NCI-H1930 (cell line): Measurements from ENCODE around the gene TUBA3C.

Source experiments
- DNase-seq, 2 experiments: peaks; one replicate each; lab custom pipeline; 2025; lab: John Stamatoyannopoulos, UW

The TUBA3C gene

DNA sequence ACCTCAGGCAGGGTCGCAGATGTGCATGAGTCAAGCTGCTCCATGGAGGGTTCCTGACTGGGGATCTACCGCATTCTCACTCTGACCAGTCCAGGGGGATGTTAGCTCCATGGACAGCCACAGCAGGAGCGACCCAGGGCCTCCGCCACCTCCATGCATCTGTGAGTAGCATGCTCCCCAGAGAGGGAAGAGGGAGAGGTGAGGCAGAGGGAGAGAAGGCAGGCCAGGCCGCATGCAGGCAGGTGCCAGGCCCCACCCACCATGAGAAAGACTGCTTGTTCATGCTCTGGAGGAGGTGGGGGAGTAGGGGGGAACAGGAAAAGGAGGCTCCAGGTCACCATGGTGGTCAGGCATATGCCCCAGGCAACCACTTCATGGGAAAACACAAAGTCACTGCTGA, 20.3 kb downstream of the TUBA3C start:
- DNase-seq: no peak

DNA sequence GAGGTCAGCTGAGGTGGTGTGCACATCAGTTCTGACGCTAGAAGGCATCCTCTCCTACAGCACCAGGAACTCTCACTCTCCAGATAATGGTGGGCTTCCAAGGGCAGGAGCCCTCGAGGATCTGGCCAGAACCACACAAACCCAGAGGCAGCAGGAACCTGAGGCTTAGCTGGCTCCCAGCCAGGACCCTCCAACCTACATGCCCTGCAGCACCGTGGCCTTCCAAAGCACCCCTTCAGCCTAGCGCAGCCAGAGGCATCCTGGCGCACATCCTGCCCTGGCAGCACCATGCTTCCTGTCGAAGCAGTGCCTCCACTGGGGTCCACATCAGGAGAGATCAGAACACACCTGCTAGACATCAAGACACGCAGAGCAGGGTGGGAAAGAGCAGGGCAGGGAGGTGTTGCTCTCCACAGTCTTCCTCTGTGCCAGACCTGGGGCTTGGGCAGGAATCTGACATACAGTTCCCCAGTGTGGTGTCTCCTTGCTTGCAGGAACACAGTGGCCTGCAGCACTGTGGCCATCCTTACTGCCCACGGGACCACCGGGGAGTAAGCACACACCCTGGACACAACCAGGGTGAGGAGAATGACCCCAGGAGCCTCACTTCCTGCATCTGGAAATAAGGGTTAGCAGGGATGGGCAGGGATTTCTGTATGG, 21.7 kb downstream of the TUBA3C start:
- no peak for DNase-seq

DNA sequence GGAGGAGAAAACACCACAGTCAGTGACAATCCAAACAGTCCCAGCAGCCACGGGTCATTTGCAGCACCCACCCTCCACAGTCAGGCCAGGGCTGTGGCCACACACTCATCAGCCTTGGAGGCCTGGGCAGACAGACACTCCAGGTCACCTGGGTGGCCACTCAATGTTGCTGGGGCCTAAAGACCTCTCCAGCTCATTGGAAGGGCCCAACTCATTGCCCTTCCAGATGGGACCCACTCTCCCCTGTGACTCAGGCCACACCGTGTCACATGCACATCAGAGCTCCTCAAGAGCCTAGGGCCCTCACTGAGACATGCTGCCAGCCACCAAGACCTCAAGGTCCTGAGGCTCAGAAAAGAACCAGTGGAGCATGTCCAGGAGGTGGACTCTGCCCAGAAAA, 22.4 kb downstream of the TUBA3C start:
- no peak for DNase-seq

DNA sequence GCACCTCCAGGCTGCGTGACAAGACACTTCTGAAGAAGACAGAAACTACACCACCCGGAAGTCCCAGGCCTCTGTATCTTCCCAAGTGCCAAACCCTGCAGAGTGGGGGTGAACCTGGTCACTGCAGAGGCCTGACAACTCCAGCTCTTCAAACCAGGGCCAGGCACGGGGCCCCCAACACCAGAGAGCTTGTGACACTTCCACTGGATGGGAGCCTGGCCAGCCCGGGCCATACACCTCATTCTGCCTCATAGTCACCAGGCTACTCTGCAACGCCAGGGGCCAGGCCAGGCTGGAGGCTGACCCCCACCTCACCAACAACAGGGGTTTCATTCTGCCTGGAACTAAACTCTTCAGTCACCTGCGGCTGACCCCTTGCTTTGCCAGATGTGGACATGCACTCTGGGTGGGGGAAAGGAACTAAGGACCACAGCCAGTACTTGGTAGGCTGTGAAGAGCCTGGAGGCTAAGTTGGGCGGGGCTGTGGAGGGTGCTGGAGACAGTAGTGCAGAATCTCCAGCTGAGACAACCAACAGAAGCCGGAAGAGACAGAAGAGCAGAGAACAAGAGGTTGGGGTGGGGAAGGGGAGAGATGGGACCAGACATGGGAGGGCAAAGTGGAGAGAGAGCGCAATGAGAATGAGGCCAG, 23.0 kb downstream of the TUBA3C start:
- no peak for DNase-seq

DNA sequence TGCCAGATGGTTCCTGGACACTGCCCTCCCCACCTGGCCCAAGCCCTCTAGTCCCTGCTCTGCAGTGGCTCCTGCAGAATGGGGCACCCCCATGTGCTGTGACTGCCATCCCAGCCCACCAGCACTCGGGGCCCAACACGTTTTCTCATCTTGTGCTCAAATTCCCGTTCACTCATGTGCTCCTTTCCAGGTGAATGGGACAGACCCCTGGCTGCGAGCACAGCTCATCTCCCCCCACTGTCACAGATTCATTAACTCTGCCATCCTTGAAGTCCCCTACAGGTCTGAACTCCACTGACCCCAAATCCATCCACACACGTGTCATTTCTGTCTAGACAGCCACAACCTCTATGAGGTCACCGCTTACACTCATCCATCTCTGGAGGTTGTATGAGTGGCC, 23.6 kb downstream of the TUBA3C start:
- DNase-seq: no peak

DNA sequence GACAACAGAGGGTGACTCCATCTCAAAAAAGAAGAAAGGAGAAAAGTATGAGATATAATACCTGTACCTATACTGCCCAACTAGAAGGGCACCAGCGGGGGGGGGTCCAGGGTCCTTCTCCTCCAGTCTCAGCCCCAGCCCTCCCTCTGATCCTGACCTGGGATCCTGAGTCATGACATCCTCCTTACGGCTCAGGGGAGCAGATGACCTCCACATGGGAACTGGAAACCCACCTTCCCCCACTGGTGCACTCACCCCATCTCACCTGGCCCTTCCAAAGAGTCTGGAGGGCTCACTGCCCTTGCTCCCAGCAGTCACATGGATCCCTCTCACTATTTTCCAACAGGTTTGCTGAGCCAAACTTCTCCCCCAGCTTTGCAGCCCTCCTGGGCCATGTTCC, 24.2 kb downstream of the TUBA3C start:
- DNase-seq: no peak

DNA sequence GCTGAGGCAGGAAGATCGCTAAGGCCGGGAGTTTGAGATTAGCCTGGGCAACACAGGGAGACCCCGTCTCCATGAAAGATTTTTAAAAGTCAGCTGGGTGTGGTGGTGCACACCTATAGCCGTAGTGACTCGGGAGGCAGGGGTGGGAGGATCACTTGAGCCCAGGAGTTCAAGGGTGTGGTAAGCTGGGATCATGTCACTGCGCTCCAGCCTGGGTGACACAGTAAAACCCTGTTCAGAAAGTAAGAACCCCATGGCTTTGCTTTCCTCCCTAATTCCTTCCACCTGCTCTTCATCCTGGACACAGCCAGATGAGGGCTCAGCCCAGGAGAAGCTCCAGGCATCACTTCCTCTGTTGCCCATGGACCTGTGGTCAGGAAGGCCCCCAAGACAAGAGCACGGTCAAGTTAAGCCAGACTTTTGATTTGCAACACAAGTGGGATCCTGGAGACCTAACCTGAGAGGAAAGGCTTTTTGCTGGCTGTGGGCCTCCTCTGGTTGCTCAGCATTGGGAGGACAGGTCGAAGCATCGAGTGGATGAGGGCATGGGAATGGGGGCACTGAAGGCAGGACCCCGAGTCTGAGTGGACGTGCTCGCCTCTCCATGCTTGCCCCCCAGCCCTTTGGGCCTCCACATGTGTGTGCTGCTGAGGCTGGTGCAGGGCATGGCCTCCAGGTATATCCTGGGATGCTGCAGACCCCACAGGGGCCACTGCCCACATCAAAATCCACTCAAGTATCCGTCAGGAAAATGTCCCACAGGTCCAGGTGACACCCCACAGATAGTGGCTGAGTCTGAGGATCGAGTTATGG, 25.4 kb downstream of the TUBA3C start:
- DNase-seq: no peak

DNA sequence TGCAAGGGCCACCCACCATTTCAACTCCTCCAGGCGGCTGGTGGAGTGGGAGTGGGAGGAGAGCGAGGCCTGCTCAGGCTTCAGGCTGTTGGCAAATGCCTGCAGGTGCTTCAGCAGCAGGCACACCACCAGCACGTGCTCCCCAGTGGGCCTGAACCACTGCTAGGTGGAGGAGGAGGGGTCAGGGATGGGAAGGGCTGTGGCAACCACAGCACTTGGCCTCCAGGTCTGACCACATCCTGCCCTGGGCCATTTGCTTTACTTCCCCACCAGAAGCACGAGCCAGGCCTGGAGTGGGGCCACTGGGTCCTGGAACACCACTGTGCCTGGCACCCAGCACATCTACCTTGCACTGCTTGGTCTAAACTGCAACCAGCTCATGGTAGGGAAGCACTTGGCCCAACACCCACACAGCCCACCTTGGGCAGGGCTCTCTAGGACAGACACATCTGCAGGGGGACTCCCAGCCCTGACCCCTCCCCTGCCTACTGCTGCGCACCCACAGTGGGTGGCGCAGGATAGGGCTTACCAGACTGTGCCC, 26.2 kb downstream of the TUBA3C start:
- no peak for DNase-seq

DNA sequence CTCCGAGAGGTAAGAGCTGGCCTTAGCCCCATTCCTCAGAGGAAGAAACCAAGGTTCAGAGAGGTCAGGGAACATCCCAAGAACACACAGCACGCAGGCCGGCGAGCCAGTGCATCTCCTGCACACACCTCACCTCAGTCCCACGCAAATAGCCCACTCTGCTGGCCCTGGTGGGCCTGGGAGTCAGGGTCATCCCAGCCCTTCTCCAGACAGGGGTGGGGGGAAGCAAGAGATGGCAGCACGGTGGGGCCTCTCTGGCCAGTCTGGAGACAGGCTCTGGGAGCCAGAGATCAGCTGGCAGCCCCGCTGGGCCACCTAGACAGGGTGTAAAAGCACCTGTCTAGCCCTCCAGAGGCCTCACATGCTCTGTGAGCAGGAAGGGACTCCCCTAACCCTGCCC, 26.8 kb downstream of the TUBA3C start:
- DNase-seq: no peak

DNA sequence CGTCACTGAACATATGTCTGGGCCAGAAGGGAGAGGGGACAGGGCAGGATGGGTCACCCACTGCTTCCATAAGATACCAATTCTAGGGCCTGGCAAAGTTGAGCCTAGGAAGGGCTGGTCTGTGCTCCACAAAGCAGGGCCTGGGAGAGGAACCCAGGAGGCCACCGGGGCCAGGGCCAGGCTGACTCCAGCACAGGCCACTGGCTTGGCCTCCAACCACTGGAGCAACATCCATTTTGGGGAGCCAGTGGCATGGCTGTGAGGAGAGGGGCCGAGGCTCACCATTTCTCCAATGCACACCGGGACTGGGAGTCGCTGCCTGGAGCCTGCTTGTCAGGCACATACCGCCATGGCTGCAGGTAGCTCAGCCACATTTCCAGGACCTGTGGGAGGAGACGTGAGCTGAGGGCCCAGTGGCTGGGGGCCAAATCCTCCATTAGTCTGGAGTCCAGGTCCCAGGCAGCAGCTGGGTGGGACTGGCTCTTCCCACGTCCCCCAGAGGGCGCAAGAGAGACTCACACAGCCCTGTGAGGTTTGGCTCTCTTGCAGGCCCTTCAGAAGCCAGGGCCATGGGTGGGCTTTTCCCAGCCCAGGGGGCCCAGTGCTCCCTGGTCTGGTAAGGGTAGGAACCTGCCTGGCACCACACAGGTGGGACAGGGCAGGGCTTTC, 27.7 kb downstream of the TUBA3C start:
- peak; percentile 12 to 53 for DNase-seq

DNA sequence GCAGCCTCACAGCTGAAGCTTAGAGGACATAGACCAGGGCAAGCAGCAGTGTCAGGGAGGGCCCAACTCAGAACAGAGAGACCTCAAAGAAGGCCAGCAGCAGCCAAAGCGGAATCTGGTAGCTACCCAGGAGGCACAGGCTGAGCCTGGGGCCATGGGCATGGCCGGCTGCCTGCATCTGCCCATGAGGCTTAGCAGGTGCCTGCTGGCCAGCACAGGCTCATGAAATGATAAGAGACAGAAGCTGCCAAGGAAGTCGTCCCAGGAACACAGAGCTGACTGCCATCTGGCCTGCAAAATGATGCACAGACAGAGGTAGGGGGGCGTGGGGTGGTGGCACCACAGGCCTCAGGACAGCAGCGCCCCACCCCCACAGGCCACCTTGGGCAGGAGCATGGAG, 29.2 kb downstream of the TUBA3C start:
- no peak for DNase-seq

DNA sequence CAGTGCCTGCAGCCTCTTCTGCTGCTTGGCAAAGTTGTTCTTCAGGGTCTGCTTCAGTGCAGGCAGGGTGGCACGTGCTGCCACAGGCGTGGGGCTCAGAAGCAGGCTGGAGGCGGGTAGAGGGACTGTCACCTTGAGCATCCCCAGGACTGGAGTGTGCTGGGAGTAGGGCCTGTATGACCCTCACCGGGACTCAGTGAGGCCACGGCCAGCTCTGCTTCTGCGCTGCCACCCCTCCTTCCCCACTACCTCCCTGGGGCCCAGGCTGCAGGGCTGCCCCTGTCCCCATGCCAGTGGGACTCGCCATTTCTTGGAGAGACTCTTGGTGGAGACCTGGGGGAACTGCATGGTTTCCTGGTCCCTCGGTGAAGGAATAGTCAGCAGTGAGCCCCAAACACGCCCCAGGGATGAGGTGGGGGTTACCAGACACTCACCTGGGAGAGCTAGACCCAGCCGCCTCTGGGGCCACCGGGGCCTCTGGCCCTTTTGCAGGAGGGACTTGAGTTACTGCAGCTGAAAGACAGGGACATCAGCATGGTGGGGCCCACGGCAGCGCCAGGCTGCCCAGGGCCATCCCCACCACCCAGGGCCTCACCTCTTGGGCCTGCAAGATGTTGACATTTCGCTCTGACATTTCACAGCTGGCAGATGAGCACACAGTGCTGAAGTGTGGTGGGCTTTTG, 29.9 kb downstream of the TUBA3C start:
- DNase-seq: no peak

DNA sequence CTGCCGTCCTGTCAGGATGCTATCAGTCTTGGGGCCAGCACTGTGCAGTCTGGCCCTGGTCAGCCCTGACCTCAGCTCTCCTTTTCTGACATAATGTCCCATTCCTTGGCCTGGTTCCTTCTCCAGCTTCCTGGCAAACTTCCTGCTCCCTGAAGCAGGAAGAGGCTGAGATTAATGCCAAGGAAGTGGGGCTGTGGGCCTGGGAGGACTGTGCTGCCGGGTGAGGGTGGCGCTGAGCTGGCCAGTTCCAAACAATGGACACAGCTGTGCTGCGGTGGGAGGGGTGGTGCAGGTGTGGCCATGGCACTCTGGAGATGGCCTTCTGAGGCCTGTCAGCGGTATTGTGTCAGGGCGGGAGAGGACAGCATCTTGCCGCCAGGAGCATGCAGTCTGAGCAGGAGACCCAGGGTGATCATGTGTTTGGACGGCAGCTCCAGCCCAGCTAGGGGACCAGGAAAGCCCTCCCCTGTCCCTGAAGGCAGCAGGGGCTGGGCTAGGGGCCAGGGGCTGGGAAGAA, 30.9 kb downstream of the TUBA3C start:
- DNase-seq: no peak

DNA sequence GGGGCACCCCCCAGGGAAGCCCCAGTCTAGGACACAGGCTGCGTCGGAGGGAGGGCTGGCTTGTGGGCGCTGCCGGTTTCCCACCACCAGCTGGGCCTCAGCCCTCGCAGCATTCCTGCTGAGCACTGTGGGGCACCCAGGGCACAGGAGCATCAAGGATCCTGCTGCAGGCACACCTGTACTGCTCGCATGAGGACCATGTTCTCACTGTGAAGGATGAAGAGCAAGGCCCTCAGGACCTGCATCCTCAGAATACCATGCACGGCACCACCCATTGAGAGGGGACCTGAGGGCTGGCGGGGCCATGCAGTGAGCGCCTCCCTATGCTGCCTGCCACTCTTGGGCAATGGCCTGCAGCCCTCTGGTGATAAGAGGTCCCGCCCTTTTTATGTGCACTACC, 31.4 kb downstream of the TUBA3C start:
- no peak for DNase-seq

DNA sequence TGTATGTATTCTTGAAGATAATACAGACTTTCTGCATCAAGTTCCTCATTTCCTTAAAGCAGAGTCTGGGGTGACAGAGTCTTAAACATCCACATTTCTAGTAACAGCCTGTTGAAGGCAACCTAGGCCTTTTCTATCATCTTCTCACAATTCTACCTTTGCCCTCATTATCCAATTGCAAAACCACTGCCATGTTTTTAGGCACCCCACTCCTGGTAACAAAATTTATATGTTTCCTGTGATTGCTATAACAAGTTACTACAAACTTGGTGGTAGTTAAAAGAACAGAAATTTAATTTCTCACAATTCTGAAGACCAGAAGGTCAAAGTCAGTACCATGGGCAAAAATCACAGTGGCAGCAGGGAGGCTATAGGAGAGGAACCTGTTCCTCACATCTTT, 33.1 kb downstream of the TUBA3C start:
- no peak for DNase-seq
